Uterus (tissue), 4 donors: ENCODE data around the gene STUM. TPM values are rescaled to one million over a fixed set of nuclear protein-coding genes. Genes with fewer than 3 reads are reported as not detected.

Experiments
- DNase-seq, 2 donors: peaks; one replicate each; pipeline ENCODE4 v3.0.0-alpha.2; 2019 to 2020
- H3K27ac ChIP-seq, 2 donors: fragments of 200-600 bp; sonication (generic); 1 replicate in 1 of 2; 2 replicates in 1 of 2; pipeline ENCODE4 v1.5.1; 2016 to 2018
- H3K27me3 ChIP-seq, 2 donors: fragments of 200-600 bp; sonication (generic); one replicate each; pipeline ENCODE4 v1.5.1; 2018 to 2019; ENCODE audit warnings: control low read depth in 1 of 2
- H3K36me3 ChIP-seq, 2 donors: fragments of 200-600 bp; sonication (generic); one replicate each; pipeline ENCODE4 v1.5.1; 2019; ENCODE audit warnings: control low read depth in 1 of 2
- H3K4me1 ChIP-seq, 2 donors: fragments of 200-600 bp; sonication (generic); one replicate each; pipeline ENCODE4 v1.5.1; 2018 to 2019; ENCODE audit warnings: control low read depth in 1 of 2
- H3K4me3 ChIP-seq, 2 donors: fragments of 200-600 bp; sonication (generic); 1 replicate in 1 of 2; 2 replicates in 1 of 2; pipeline ENCODE4 v1.5.1; 2018 to 2019; ENCODE audit warnings: mild to moderate bottlenecking in 1 of 2
- H3K9me3 ChIP-seq, 2 donors: fragments of 200-600 bp; sonication (generic); one replicate each; pipeline ENCODE4 v1.5.1; 2019; ENCODE audit warnings: control low read depth in 1 of 2
- POLR2A ChIP-seq, 2 donors: fragments of 450-650 bp; IDR thresholded peaks; one replicate each; pipeline ENCODE4 v1.6.1; 2016; ENCODE audit warnings: antibody characterized with exemption in 2 of 2, mild to moderate bottlenecking in 1 of 2, moderate library complexity in 1 of 2
- intact Hi-C: fragments of 100-400 bp; cut with DNase I; formaldehyde crosslinking; loops from one replicate; pipeline ENCODE4 v1.15.1; 2023; ENCODE audit warnings: low total_unique reads
- total RNA-seq, 4 donors: library from RNA; depleted of rRNA in 3 of 4; stranded (reverse); fragments of >200 nt in 3 of 4; gene quantifications; one replicate each; pipeline versions ENCODE4 v1.1.0 to v1.2.4, GENCODE V29; 2014 to 2023
- TF ChIP-seq, protein P1 (sequence below), 4 experiments: fragments of 200-600 bp in 2 of 4; fragments of 450-650 bp in 2 of 4; sonication (generic) in 2 of 4; IDR thresholded peaks; one replicate each; pipeline ENCODE4 v1.5.1; 2016 to 2019; ENCODE audit warnings: antibody characterized with exemption in 4 of 4, mild to moderate bottlenecking in 2 of 4, moderate library complexity in 1 of 4
- donor health status: DM: yes; HTN: yes; CAD: no.

Gene STUM
- total RNA-seq, 4 donors from 2014 or later: 0.88 to 9.1 (median 2.2) TPM

DNA sequence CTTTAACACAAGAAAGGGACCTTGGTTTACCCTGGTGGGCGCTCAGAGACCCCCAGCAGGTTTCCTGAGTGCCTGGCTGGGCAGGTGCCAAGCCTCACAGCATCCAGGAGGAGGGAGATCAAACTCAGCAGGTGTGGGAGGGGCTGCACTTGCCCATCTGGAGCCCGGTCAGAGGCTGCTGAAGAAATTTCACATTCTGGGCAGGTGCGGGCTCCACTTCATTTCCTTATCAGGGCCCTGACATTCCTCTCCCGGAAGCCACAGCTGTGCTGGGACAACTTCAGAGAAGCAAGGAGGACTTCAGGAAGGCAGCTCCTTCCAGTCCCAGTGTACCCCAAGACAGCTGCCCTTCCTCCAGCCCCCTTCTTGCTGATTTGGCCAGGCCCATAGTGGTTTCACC is 107.6 kb downstream of the STUM start:
- H3K9me3 ChIP-seq: no peaks in the 10 kb centered on the region
- DNase-seq: no peak
- no peaks in the 10 kb centered on the region for H3K36me3 ChIP-seq
- intact Hi-C loops: no loop called here
- TF ChIP-seq, protein P1, sequence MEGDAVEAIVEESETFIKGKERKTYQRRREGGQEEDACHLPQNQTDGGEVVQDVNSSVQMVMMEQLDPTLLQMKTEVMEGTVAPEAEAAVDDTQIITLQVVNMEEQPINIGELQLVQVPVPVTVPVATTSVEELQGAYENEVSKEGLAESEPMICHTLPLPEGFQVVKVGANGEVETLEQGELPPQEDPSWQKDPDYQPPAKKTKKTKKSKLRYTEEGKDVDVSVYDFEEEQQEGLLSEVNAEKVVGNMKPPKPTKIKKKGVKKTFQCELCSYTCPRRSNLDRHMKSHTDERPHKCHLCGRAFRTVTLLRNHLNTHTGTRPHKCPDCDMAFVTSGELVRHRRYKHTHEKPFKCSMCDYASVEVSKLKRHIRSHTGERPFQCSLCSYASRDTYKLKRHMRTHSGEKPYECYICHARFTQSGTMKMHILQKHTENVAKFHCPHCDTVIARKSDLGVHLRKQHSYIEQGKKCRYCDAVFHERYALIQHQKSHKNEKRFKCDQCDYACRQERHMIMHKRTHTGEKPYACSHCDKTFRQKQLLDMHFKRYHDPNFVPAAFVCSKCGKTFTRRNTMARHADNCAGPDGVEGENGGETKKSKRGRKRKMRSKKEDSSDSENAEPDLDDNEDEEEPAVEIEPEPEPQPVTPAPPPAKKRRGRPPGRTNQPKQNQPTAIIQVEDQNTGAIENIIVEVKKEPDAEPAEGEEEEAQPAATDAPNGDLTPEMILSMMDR (IDR thresholded peaks at IDR 0.05): no peak
- no peak for TF ChIP-seq POLR2A (IDR thresholded peaks at IDR 0.05)
- H3K27me3 ChIP-seq: no peaks in the 10 kb centered on the region
- peaks cover 18 to 28% of the 10 kb centered on the region in 2 donors for H3K4me1 ChIP-seq
- H3K4me3 ChIP-seq: no peak overlapping the region
- H3K27ac ChIP-seq: no peak overlapping the region

DNA sequence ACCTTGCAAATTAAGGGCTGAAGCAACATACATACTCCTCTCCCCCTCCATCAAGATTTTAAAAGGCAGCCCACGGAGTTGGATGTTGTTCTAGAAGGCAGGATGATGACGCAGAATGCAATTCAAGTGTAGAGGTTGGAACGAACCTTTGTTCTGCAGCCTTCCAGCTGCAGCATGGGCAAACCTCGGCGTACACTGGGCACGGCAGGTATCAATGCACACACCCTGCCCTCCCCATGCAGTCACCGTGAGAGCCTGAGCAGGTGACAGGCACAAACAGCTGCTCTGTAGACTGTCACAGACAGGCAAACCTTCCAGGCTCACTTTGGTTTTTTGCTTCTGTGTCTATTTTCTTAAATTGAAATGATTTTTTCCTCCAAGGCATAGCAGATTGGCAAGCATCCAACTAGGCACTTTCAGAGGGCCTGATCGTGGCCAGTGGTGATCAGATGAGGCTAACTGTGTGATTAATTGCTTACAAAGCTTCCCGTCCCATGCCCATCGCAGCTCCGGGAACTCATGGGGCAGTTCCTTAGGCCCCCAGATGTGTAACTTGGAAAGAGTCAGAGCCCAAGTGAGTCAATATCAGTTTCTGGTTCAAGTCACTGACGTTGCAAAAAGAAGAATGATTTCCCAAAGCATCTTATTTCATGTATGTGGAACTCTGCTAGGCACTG is 108.2 kb downstream of the STUM start:
- no peaks in the 10 kb centered on the region for H3K36me3 ChIP-seq
- DNase-seq: no peak
- H3K4me3 ChIP-seq: no peak overlapping the region
- H3K27me3 ChIP-seq: no peaks in the 10 kb centered on the region
- H3K9me3 ChIP-seq: no peaks in the 10 kb centered on the region
- H3K4me1 ChIP-seq: peaks cover 23 to 33% of the 10 kb centered on the region in 2 donors
- intact Hi-C loops: no loop called here
- H3K27ac ChIP-seq: no peak overlapping the region
- TF ChIP-seq, protein P1 (IDR thresholded peaks at IDR 0.05): no peak
- TF ChIP-seq POLR2A (IDR thresholded peaks at IDR 0.05): no peak

DNA sequence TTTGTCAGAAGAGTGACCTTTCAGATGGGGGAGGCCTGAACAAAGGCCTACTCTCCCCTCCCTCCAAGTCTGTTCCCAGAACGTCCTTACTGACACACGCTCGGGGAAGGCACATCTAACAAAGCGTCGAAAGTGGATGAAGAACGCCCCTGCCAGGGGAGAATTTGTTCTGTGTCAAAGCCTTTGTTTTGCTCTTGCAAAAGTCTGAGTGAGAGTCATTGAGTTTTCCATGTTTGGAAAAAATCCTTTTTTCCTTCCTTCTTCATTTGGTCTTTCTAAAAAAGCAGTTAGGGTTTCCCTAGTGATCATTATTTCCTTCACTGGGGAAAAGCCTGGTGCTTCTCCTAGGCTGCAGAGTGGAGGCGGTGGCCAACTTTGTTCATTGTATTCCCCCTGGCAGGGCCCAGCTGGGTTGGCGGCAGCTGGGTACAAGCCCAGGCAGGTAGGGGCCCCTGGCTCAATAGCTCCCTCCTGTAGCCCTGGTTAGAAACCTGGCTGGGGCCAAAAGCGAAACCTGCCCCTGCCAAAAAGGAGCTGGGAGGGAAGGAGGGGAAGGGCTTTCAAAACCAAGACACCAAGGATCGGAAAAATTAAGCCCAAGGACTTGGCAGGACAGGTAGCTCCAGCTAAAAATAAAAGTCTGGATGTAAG is 109.5 kb downstream of the STUM start:
- Histone ChIP-seq H3K4me1 (peaks cover 25 to 41% of the 10 kb centered on the region in 2 donors), H3K4me3 (no peak overlapping the region), H3K27ac (no peak overlapping the region), H3K27me3 (no peaks in the 10 kb centered on the region), H3K9me3 (no peaks in the 10 kb centered on the region), H3K36me3 (no peaks in the 10 kb centered on the region)
- TF ChIP-seq, protein P1 (IDR thresholded peaks at IDR 0.05): no peak
- no peak for TF ChIP-seq POLR2A (IDR thresholded peaks at IDR 0.05)
- DNase-seq: no peak
- intact Hi-C loops: no loop called here

DNA sequence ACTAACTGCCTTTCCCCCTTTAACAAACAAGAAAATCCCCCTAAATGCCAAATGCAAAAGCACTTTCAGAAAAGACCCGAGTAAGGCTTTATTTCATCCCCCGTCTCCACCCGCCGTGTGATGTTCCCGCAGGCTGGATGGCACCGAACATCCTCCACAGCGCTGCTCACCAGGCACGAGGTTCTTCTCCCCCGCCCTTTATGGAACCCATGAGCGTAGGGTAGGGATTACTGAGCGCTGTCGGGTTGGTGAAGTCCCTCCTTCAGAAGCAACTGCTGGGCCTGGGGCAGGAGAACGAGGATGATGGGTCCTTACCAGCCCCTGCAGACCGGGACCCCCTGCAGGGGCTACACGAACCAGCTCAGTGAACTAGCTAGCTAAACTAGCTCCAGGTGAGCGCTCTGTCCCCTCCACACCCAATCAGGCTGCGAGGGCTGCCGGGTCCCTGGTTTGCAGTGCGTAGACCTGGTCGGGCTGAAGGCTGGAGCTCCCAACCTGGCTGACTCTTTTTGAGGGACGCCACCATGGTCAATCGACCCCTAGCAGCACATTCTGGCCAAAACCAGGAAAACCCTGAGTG is 110.1 kb downstream of the STUM start:
- DNase-seq: no peak

More for the DNA sequence above, 110.1 kb downstream of the STUM start:
- intact Hi-C loops: no loop called here
- Histone ChIP-seq H3K27me3 (no peaks in the 10 kb centered on the region), H3K27ac (no peak overlapping the region), H3K9me3 (no peaks in the 10 kb centered on the region), H3K4me1 (peaks cover 29 to 47% of the 10 kb centered on the region in 2 donors), H3K4me3 (no peak overlapping the region), H3K36me3 (no peaks in the 10 kb centered on the region)
- TF ChIP-seq, protein P1 (IDR thresholded peaks at IDR 0.05): no peak
- TF ChIP-seq POLR2A (IDR thresholded peaks at IDR 0.05): no peak

Other genes with a start within 250 kb of the STUM start
- gene LIN9, start 239.6 kb upstream of the STUM start, total RNA-seq: 10 to 100 TPM in 1 of 4 donors, 1 to 10 TPM in 2, under 1 TPM in 1; 0.59 to 15.1 (median 3.9) TPM
- 100 to 1,000 TPM in 1 of 4 donors, 10 to 100 TPM in 3; 17.1 to 147 (median 33.8) TPM for gene PARP1, start 140.7 kb upstream of the STUM start, total RNA-seq
- 100 to 1,000 TPM in 1 of 4 donors, 10 to 100 TPM in 3; 29.7 to 117 (median 44.9) TPM for gene ITPKB, start 190.5 kb downstream of the STUM start, total RNA-seq